Ovary (tissue), 9 donors: Measurements from ENCODE around the gene LOXL1. TPM values are rescaled to one million over a fixed set of nuclear protein-coding genes. Genes with fewer than 3 reads are reported as not detected.

Experiments used
- DNase-seq, 5 donors: peaks; one replicate each; pipeline ENCODE4 v3.0.0-alpha.2; 2019 to 2020
- H3K27ac ChIP-seq, 2 donors: fragments of 200-600 bp; one replicate each; pipeline versions ENCODE4 v1.5.1 to v1.8.0; 2019 to 2022
- H3K27me3 ChIP-seq: fragments of 200-600 bp; one replicate; pipeline ENCODE4 v1.8.0; 2022
- H3K36me3 ChIP-seq: fragments of 200-600 bp; sonication (generic); one replicate; pipeline ENCODE4 v1.5.1; 2019
- H3K4me1 ChIP-seq: one replicate; pipeline ENCODE4 v1.8.1; 2013; ENCODE audit warnings: mild to moderate bottlenecking, moderate library complexity; ENCODE audit not compliant: insufficient read depth
- H3K4me3 ChIP-seq: fragments of 200-600 bp; sonication (generic); one replicate; pipeline ENCODE4 v1.5.1; 2017
- H3K9me3 ChIP-seq, 2 donors: fragments of 200-600 bp in 1 of 2; sonication (generic) in 1 of 2; one replicate each; pipeline versions ENCODE4 v1.5.1 to v1.8.1; 2013 to 2019; ENCODE audit warnings: mild to moderate bottlenecking in 1 of 2, moderate library complexity in 1 of 2
- EP300 ChIP-seq: sonication (generic); formaldehyde crosslinking; IDR thresholded peaks from one replicate; pipeline ENCODE4 v1.6.1; 2017; ENCODE audit warnings: antibody characterized with exemption
- POLR2A ChIP-seq: fragments of 450-650 bp; IDR thresholded peaks from one replicate; pipeline ENCODE4 v1.6.1; 2017; ENCODE audit warnings: antibody characterized with exemption, mild to moderate bottlenecking, moderate library complexity
- WGBS, 3 donors: extraction: QIAGEN DNeasy Blood & Tissue Kit in 1 of 3; methylation state at CpG; one replicate each; pipeline versions ENCODE4 v1.1.5 to v1.1.7; 2013 to 2017; 5-methylcytosine and 5-hydroxymethylcytosine counted together
- intact Hi-C, 4 donors: fragments of 100-400 bp; cut with DNase I; formaldehyde crosslinking; loops; one replicate each; pipeline versions ENCODE4 v1.11.0 to v1.15.1; 2022 to 2023
- polyA plus RNA-seq, 2 donors: library from polyadenylated mRNA; stranded (reverse); fragments of 200-250 nt in 1 of 2; fragments of 350-450 nt in 1 of 2; fragmentation: Illumina TruSeq in 1 of 2; extraction: RNeasy Lipid Tissue Mini Kit (QIAGEN cat#74804) in 1 of 2; gene quantifications; one replicate each; pipeline ENCODE4 v1.2.3, GENCODE V29; 2013 to 2014
- total RNA-seq, 7 donors: library from RNA; depleted of rRNA in 2 of 7; stranded (reverse); fragments of >200 nt in 2 of 7; fragmentation: NEBNext Ultra II Directional in 3 of 7; extraction: Animal tissue kit (Norgen Biotek cat#: 25700) in 3 of 7; gene quantifications; one replicate each; pipeline versions ENCODE4 v1.1.0 to v1.2.4, GENCODE V29; 2016 to 2023
- TF ChIP-seq, protein P1 (sequence below), 3 donors: fragments of 450-650 bp in 2 of 3; fragments of 200-600 bp in 1 of 3; IDR thresholded peaks; one replicate each; pipeline versions ENCODE4 v1.5.1 to v1.8.0; 2016 to 2022; ENCODE audit warnings: antibody characterized with exemption in 3 of 3, mild to moderate bottlenecking in 1 of 3
- donor health status: DM: no; HTN: no; CAD: no; lungs with moderate emphysema.
- donor health status: DM: no; HTN: no; CAD: no.
- donor health status: Bipolar disorder and iron deficiency.
- donor health status: DM: yes; HTN: yes; CAD: no.
- donor health status: DM: no; HTN: no; CAD: no.
- donor health status: DM: yes; HTN: yes; CAD: no.

Gene LOXL1
- total and polyA plus RNA-seq, 9 donors = 10.1 to 33.8 (median 17.7) TPM

DNA sequence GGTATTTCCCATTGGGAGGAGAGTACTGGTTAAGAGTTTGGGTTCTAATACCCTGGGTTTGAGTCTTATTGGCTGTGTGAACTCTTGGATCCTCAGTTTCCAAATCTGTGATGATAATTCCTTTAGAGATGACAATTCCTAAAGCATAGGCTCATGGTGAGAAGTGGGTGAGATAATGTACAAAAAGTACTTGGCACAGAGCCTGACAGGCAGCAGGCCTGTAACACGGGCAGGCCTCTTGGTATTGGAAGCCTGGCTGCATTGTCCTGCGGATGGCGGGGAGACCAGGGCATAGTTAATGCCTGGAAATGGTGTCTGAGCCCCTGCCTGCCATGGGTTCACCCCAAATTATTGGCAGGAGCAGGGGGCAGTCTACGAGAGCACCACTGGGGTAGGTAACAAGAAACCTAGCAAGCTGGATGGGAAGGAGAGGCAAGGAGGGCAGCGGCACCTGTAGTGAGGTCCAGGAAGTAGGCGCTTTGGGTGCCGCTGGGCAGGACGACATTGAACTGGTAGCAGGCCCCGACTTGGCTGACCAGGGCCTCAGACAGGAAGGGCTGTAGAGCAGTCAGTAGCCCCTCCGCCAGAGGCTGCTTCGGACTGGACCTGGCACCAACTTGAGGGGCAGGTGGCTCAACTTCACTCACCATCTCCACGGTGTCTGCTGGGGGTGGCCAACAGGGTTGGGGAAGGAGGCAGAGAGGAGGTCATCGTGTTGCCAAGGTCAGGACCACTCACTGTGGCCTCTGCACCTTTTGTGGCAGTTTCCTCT, 58.1 kb downstream of the LOXL1 start:
- intact Hi-C loops = no loop called here
- WGBS, 3 donors = 75 to 83% (median 79%) methylated on average over 13 of the region's 13 CpGs
- peaks cover 11% of the 10 kb centered on the region for H3K4me1 ChIP-seq

DNA sequence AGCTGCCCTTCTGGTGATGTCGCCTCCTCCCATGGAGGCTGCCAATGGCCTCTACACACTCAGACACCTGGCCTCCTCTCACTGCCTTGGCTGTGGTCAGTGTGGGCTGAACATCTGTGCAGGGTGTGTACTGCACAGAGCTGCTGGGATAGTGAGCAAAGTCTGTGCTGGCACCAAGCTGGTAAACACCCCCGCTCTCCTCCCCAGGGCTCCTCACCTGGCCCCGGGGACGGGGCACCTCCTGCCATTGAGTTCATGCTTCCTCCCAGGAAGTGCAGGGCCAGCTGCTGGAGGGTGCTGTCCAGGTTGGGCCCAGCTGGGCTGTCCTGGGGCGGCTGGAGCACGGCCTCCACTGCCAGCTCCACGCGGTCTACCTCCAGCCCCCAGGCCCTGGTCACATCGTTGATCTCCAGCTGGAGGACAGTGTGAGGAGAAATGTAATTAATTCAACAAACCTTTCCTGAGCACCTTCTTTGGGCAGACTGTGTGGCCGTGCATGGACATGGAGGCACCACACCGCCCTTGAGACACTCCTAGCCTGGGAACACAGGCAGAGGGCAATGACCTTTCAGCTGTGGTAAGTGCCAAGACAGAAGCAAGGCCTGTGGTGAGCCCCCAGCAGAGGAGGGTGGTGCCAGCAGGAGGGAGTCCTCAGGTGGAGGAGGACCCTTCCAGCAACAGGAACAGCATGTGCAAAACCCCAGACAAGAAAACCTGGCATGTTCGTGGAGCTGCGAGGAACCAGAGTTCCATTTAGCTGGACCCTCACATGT, 59.0 kb downstream of the LOXL1 start:
- intact Hi-C loops = no loop called here
- no peaks in the 10 kb centered on the region for H3K27me3 ChIP-seq
- TF ChIP-seq POLR2A = no peak
- no peak for TF ChIP-seq EP300
- TF ChIP-seq, protein P1, sequence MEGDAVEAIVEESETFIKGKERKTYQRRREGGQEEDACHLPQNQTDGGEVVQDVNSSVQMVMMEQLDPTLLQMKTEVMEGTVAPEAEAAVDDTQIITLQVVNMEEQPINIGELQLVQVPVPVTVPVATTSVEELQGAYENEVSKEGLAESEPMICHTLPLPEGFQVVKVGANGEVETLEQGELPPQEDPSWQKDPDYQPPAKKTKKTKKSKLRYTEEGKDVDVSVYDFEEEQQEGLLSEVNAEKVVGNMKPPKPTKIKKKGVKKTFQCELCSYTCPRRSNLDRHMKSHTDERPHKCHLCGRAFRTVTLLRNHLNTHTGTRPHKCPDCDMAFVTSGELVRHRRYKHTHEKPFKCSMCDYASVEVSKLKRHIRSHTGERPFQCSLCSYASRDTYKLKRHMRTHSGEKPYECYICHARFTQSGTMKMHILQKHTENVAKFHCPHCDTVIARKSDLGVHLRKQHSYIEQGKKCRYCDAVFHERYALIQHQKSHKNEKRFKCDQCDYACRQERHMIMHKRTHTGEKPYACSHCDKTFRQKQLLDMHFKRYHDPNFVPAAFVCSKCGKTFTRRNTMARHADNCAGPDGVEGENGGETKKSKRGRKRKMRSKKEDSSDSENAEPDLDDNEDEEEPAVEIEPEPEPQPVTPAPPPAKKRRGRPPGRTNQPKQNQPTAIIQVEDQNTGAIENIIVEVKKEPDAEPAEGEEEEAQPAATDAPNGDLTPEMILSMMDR (IDR thresholded peaks at IDR 0.05) = no peak
- DNase-seq = no peak
- no peak overlapping the region for H3K4me3 ChIP-seq
- no peaks in the 10 kb centered on the region for H3K36me3 ChIP-seq
- peaks cover 11% of the 10 kb centered on the region for H3K4me1 ChIP-seq
- 72 to 76% (median 74%) methylated on average over 13 of the region's 13 CpGs for WGBS, 3 donors
- no peak overlapping the region for H3K27ac ChIP-seq
- no peaks in the 10 kb centered on the region for H3K9me3 ChIP-seq

More for the DNA sequence above, 58.1 kb downstream of the LOXL1 start:
- Histone ChIP-seq H3K36me3 (no peaks in the 10 kb centered on the region), H3K27me3 (no peaks in the 10 kb centered on the region), H3K27ac (no peak overlapping the region), H3K4me3 (no peak overlapping the region), H3K9me3 (no peaks in the 10 kb centered on the region)
- DNase-seq = peak in 1 of 5 donors; percentile 42
- TF ChIP-seq EP300 = no peak
- TF ChIP-seq POLR2A = no peak
- TF ChIP-seq, protein P1 (IDR thresholded peaks at IDR 0.05) = no peak

DNA sequence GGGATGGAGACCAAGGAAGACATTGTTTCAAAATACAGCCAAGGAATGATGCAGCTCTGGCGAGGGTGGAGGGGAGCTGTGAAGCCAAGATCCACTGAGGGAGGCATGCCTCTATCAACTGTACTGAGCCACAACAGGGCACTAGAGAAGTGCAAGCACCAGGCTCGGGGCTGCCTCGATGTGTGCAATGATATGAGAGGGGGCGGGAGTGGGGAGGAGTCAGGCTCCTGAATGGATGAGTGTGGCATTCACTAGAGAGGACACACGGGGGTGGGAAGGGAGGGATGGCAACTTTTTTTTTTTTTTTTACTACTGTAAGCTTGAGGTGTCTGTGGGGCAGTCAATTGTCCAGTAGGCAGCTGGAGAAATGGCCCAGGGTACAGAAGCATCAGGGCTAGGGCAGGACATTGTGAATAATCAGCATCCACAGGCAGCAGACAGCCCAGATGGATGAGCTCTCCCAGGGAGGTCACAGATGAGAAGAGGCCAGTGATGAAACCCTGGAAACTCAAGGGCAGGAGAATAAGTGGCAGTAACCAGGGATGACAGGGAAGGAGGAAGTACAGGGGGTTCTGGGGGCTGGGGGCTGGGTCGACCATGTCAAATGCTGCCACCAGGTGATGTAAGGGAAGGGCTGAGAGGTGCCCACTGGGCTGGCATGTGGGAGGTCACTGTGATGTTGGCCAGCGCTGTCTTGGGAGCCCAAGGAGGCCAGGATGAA, 60.0 kb downstream of the LOXL1 start:
- intact Hi-C loops = no loop called here
- Histone ChIP-seq H3K36me3 (no peaks in the 10 kb centered on the region), H3K9me3 (no peaks in the 10 kb centered on the region), H3K4me1 (peaks cover 11% of the 10 kb centered on the region), H3K4me3 (no peak overlapping the region), H3K27ac (no peak overlapping the region), H3K27me3 (no peaks in the 10 kb centered on the region)
- no peak for DNase-seq
- TF ChIP-seq EP300 = no peak
- TF ChIP-seq, protein P1 (IDR thresholded peaks at IDR 0.05) = no peak
- no peak for TF ChIP-seq POLR2A
- 51 to 58% (median 55%) methylated on average over 7 of the region's 7 CpGs for WGBS, 3 donors

DNA sequence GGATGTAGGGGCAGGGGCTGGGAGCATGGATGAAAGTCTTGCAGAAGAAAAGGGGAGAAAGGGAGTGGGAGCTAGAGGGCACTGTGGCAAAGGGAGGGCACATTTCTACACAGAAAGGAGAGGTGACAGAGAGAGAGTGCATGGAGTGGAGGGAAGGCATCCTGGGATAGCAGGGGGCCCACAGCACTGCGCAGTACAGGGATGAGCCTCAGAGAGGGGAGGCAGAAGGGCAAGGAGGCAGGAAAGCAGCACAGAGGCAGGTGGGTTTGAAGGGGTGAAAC, 60.5 kb downstream of the LOXL1 start:
- Histone ChIP-seq H3K27ac (no peak overlapping the region), H3K9me3 (no peaks in the 10 kb centered on the region), H3K4me3 (no peak overlapping the region), H3K4me1 (peaks cover 9% of the 10 kb centered on the region), H3K36me3 (no peaks in the 10 kb centered on the region), H3K27me3 (no peaks in the 10 kb centered on the region)
- TF ChIP-seq POLR2A (no peak), EP300 (no peak)
- TF ChIP-seq, protein P1 (IDR thresholded peaks at IDR 0.05) = no peak
- 94 to 100% (median 98%) methylated on average over 1 of the region's 1 CpG for WGBS, 3 donors
- DNase-seq = no peak
- intact Hi-C loops = no loop called here
